ENCODE measurements around the gene FBXO22.
A peak's percentile ranks its signal among the peaks of the same experiment; 100 is the strongest.
"Not testable (repeated sequence)": the region's sequence is repeated elsewhere in the genome, so short reads cannot be mapped to it uniquely, and the experiment has no call there.

Gene FBXO22

DNA sequence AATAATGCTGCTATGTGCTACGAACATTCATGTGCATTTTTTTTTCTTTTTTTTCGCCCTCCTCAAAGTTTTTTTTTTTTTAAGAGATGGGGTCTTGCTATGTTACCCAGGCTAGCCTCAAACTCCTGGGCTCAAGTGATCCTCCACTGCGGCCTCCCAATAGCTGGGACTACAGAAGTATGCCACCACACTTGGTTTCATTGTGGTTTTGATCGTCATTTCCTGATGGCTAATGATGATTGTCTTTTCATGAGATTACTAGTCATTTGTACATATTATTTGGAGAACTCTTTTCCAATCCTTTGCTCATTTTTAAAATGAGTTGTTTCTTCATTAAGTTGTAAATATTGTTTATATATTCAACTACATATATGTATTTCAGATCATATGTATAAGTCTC lies 48.8 kb downstream of the FBXO22 start:
- no peak for DNase-seq (ENCODE audit: low spot score)
- POLR2A ChIA-PET (ENCODE audit: low non-redundant PET) = no interaction called here
- H3K27ac ChIP-seq = no peak overlapping the region
- CTCF ChIA-PET = interaction anchor here (0.9 kb wide), 1 partner anchor 143 kb away, joined by 3 read pairs; no protein-coding TSS in a partner anchor
- TF ChIP-seq, protein P1, sequence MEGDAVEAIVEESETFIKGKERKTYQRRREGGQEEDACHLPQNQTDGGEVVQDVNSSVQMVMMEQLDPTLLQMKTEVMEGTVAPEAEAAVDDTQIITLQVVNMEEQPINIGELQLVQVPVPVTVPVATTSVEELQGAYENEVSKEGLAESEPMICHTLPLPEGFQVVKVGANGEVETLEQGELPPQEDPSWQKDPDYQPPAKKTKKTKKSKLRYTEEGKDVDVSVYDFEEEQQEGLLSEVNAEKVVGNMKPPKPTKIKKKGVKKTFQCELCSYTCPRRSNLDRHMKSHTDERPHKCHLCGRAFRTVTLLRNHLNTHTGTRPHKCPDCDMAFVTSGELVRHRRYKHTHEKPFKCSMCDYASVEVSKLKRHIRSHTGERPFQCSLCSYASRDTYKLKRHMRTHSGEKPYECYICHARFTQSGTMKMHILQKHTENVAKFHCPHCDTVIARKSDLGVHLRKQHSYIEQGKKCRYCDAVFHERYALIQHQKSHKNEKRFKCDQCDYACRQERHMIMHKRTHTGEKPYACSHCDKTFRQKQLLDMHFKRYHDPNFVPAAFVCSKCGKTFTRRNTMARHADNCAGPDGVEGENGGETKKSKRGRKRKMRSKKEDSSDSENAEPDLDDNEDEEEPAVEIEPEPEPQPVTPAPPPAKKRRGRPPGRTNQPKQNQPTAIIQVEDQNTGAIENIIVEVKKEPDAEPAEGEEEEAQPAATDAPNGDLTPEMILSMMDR (conservative IDR thresholded peaks at IDR 0.05; ENCODE audit: low read depth) = no peak

DNA sequence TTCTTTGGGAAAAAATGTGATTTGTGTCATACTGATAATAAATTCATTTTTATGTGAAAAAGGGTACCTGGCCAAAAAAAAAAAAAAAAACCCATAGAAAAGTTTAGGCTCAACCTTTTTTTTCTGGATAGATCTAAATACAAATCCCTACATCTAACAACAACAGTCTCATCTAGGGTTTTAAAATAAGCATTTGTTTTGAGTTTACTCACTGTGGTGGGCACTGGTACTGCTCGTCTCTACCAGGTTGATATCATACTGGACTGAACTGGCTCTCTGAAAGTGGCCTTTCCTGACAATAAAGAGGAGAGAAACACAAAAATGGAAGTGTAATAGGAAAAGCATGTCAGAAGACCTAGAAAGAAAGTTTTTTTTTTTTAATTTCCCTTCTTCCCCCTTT lies 52.0 kb downstream of the FBXO22 start:
- POLR2A ChIA-PET (ENCODE audit: low non-redundant PET) = no interaction called here
- TF ChIP-seq, protein P1 (conservative IDR thresholded peaks at IDR 0.05; ENCODE audit: low read depth) = no peak
- no peak overlapping the region for H3K27ac ChIP-seq
- no peak for DNase-seq (ENCODE audit: low spot score)
- CTCF ChIA-PET = no interaction called here

- H3K27ac ChIP-seq = no peak overlapping the region
- TF ChIP-seq, protein P1 (conservative IDR thresholded peaks at IDR 0.05; ENCODE audit: low read depth) = no peak
- POLR2A ChIA-PET (ENCODE audit: low non-redundant PET) = no interaction called here
- CTCF ChIA-PET = no interaction called here
- no peak for DNase-seq (ENCODE audit: low spot score)
These were observed 57.7 kb downstream of the FBXO22 start for GRCh38 chr15:75961331-75961730.

DNA sequence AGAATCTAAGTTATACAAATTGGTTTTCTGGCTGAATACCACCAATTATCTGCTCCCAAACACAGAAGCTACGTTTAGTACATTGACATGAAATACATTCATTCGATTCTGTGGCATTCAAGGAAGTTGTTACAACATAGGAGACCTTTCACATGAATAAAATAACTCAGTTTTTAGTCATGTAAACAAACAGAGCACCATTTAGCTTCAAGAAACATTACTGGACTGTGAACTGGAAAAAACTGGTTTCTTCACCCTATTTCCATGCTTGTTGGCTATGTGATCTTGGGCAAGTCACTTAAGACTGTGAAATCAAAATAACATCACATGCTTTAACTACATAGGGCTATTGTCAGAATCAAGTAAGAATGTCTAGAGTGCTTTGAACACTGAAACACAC lies 62.4 kb downstream of the FBXO22 start:
- ChIA-PET CTCF (no interaction called here), POLR2A (ENCODE audit: low non-redundant PET) (no interaction called here)
- TF ChIP-seq, protein P1 (conservative IDR thresholded peaks at IDR 0.05; ENCODE audit: low read depth) = no peak
- DNase-seq (ENCODE audit: low spot score) = peak; percentile 11
- H3K27ac ChIP-seq = no peak overlapping the region

- DNase-seq (ENCODE audit: low spot score); CTCF ChIA-PET; POLR2A ChIA-PET (ENCODE audit: low non-redundant PET); H3K27ac ChIP-seq: not testable (repeated sequence)
These were observed 73.1 kb downstream of the FBXO22 start for GRCh38 chr15:75976766-75977165.

GRCh38 chr15:75981149-75981815 lies 77.6 kb downstream of the FBXO22 start:
- POLR2A ChIA-PET (ENCODE audit: low non-redundant PET) = interaction anchor here (0.7 kb wide), 1 partner anchor 170 kb away, joined by 3 read pairs; no protein-coding TSS in a partner anchor
- H3K27ac ChIP-seq = no peak overlapping the region
- TF ChIP-seq, protein P1 (conservative IDR thresholded peaks at IDR 0.05; ENCODE audit: low read depth) = no peak
- CTCF ChIA-PET = interaction anchor here (0.6 kb wide), 1 partner anchor 60 kb away, joined by 4 read pairs; no protein-coding TSS in a partner anchor
- DNase-seq (ENCODE audit: low spot score) = no peak

DNA sequence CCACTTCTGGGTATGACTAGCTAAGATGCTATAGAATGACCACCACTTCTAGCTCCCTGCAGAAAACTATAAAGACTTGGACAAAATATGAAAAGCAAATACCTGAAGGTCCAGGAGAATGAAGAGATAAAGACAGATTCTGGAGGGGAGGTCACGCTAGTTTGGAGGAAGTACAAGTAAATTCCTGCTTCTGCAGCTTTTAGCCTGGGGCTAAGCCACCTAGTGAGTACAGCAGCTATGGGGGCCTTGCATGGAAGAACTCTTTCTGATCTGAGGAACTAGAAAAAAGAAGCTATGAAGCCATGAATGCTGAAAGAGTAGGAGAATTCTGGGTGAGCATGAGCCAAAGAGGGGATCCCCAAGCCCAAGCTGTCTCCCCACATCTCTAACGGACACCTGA lies 78.8 kb downstream of the FBXO22 start:
- DNase-seq (ENCODE audit: low spot score) = no peak
- H3K27ac ChIP-seq = no peak overlapping the region
- TF ChIP-seq, protein P1 (conservative IDR thresholded peaks at IDR 0.05; ENCODE audit: low read depth) = no peak
- ChIA-PET CTCF (interaction anchor here (0.6 kb wide), 1 partner anchor 18 kb away, joined by 4 read pairs; no protein-coding TSS in a partner anchor), POLR2A (ENCODE audit: low non-redundant PET) (no interaction called here)

DNA sequence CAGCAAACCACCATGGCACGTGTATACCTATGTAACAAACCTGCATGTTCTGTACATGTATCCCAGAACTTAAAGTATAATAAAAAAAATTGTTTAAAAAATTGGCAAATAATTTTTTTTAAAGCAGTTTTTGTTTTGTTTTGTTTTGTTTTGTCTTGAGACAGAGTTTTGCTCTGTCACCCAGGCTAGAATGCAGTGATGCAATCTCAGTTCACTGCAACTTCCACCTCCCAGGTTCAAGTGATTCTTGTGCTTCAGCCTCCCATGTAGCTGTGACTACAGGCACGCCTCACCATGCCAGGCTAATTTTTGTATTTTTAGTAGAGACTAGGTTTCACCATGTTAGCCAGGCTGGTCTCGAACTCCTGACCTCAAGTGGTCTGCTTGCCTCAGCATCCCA lies 81.0 kb downstream of the FBXO22 start:
- H3K27ac ChIP-seq; CTCF ChIA-PET; DNase-seq (ENCODE audit: low spot score); POLR2A ChIA-PET (ENCODE audit: low non-redundant PET): not testable (repeated sequence)

Measured in RWPE1 (cell line).